ENCODE data around the gene MTCP1. TPM values are rescaled to one million over a fixed set of nuclear protein-coding genes. Genes with fewer than 3 reads are reported as not detected.

The MTCP1 gene
- total and polyA plus RNA-seq, 10 of the 15 experiments (the other 5 are each of a cell fraction or from before 2014, with no cell fraction given) = 16.6 to 74.0 (median 30.9) TPM

DNA sequence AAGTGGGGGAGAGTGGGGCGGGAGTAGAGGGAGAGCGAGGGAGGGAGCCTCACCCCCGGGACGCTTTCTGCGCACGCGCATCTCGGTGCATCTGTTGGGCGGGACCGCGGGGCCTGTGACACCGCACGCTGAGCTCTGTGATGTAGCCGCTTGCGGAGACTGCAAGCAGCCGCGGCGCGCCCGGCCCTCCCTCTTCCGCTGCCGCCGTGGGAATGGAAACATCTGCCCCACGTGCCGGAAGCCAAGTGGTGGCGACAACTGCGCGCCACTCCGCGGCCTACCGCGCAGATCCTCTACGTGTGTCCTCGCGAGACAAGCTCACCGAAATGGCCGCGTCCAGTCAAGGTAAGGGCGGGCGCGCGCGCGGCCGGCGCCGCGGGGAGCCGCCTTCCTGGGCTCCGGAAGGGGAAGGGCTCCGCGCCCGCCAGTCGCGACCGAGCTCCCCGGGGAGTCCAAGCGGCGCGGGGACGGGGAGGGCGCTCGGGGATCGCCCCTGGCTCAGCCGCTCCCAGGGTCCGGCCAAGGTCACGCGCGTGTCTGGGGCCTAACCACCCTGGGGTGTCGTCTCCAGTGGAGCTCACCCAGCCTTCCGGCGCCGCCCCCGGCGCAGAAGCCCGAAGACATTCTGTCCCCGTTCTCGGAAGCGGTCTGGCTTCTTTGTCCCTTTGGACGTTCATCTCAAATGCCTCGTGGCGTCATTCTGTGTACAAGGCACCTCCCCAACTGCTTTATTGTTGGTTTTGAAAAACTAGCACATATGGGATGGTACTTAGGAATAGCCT is 44.0 kb downstream of the MTCP1 start, which contains the start of gene FUNDC2 (continued):
- TF ChIP-seq, protein P1, sequence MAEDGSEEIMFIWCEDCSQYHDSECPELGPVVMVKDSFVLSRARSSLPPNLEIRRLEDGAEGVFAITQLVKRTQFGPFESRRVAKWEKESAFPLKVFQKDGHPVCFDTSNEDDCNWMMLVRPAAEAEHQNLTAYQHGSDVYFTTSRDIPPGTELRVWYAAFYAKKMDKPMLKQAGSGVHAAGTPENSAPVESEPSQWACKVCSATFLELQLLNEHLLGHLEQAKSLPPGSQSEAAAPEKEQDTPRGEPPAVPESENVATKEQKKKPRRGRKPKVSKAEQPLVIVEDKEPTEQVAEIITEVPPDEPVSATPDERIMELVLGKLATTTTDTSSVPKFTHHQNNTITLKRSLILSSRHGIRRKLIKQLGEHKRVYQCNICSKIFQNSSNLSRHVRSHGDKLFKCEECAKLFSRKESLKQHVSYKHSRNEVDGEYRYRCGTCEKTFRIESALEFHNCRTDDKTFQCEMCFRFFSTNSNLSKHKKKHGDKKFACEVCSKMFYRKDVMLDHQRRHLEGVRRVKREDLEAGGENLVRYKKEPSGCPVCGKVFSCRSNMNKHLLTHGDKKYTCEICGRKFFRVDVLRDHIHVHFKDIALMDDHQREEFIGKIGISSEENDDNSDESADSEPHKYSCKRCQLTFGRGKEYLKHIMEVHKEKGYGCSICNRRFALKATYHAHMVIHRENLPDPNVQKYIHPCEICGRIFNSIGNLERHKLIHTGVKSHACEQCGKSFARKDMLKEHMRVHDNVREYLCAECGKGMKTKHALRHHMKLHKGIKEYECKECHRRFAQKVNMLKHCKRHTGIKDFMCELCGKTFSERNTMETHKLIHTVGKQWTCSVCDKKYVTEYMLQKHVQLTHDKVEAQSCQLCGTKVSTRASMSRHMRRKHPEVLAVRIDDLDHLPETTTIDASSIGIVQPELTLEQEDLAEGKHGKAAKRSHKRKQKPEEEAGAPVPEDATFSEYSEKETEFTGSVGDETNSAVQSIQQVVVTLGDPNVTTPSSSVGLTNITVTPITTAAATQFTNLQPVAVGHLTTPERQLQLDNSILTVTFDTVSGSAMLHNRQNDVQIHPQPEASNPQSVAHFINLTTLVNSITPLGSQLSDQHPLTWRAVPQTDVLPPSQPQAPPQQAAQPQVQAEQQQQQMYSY (CRISPR knock-in tag; IDR thresholded peaks at IDR 0.05) = no peak
- TF ChIP-seq CHD1 (IDR thresholded peaks at IDR 0.05; ENCODE audit: low read depth, low read length) (no peak), CREM (IDR thresholded peaks at IDR 0.05; ENCODE audit: low read depth) (peak; percentile 82; the same call in 1 of the 2 replicates), HCFC1 (IDR thresholded peaks at IDR 0.05; ENCODE audit: low read length) (peak; percentile 60), BACH1 (IDR thresholded peaks at IDR 0.05; ENCODE audit: borderline replicate concordance) (peak; percentile 97), CREB1 (IDR thresholded peaks at IDR 0.05; ENCODE audit: low read depth) (peak; percentile 93), MYB (IDR thresholded peaks at IDR 0.05; ENCODE audit: borderline replicate concordance, low read depth, low read length) (no peak), NR2F1 (conservative IDR thresholded peaks at IDR 0.05) (peak; percentile 80), NR2C2 (IDR thresholded peaks at IDR 0.05; ENCODE audit: borderline replicate concordance, control insufficient read depth, insufficient read length, low read depth) (no peak), TAF1 (IDR thresholded peaks at IDR 0.05; ENCODE audit: borderline replicate concordance, low read depth, low read length) (peak; percentile 24; the same call in 1 of the 2 replicates), HDAC6 (IDR thresholded peaks at IDR 0.05; ENCODE audit: unreplicated experiment) (no peak), NFIC (IDR thresholded peaks at IDR 0.05; ENCODE audit: low read depth, low read length) (no peak), POLR2A (IDR thresholded peaks at IDR 0.05; ENCODE audit: low read depth, low read length) (peak; percentile 88), SUPT20H (IDR thresholded peaks at IDR 0.05; ENCODE audit: borderline replicate concordance, control insufficient read depth, low read depth, low read length) (no peak), ZSCAN29 (IDR thresholded peaks at IDR 0.05) (no peak)
- TF ChIP-seq, protein P2, sequence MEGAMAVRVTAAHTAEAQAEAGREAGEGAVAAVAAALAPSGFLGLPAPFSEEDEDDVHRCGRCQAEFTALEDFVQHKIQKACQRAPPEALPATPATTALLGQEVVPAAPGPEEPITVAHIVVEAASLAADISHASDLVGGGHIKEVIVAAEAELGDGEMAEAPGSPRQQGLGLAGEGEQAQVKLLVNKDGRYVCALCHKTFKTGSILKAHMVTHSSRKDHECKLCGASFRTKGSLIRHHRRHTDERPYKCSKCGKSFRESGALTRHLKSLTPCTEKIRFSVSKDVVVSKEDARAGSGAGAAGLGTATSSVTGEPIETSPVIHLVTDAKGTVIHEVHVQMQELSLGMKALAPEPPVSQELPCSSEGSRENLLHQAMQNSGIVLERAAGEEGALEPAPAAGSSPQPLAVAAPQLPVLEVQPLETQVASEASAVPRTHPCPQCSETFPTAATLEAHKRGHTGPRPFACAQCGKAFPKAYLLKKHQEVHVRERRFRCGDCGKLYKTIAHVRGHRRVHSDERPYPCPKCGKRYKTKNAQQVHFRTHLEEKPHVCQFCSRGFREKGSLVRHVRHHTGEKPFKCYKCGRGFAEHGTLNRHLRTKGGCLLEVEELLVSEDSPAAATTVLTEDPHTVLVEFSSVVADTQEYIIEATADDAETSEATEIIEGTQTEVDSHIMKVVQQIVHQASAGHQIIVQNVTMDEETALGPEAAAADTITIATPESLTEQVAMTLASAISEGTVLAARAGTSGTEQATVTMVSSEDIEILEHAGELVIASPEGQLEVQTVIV (IDR thresholded peaks at IDR 0.05; ENCODE audit: borderline replicate concordance, partially characterized antibody) = no peak
- TF ChIP-seq, protein P3, sequence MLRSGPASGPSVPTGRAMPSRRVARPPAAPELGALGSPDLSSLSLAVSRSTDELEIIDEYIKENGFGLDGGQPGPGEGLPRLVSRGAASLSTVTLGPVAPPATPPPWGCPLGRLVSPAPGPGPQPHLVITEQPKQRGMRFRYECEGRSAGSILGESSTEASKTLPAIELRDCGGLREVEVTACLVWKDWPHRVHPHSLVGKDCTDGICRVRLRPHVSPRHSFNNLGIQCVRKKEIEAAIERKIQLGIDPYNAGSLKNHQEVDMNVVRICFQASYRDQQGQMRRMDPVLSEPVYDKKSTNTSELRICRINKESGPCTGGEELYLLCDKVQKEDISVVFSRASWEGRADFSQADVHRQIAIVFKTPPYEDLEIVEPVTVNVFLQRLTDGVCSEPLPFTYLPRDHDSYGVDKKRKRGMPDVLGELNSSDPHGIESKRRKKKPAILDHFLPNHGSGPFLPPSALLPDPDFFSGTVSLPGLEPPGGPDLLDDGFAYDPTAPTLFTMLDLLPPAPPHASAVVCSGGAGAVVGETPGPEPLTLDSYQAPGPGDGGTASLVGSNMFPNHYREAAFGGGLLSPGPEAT (IDR thresholded peaks at IDR 0.05; ENCODE audit: low read depth) = no peak
- TF ChIP-seq, protein P4, sequence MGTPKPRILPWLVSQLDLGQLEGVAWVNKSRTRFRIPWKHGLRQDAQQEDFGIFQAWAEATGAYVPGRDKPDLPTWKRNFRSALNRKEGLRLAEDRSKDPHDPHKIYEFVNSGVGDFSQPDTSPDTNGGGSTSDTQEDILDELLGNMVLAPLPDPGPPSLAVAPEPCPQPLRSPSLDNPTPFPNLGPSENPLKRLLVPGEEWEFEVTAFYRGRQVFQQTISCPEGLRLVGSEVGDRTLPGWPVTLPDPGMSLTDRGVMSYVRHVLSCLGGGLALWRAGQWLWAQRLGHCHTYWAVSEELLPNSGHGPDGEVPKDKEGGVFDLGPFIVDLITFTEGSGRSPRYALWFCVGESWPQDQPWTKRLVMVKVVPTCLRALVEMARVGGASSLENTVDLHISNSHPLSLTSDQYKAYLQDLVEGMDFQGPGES (IDR thresholded peaks at IDR 0.05) = no peak
- TF ChIP-seq, protein P5, sequence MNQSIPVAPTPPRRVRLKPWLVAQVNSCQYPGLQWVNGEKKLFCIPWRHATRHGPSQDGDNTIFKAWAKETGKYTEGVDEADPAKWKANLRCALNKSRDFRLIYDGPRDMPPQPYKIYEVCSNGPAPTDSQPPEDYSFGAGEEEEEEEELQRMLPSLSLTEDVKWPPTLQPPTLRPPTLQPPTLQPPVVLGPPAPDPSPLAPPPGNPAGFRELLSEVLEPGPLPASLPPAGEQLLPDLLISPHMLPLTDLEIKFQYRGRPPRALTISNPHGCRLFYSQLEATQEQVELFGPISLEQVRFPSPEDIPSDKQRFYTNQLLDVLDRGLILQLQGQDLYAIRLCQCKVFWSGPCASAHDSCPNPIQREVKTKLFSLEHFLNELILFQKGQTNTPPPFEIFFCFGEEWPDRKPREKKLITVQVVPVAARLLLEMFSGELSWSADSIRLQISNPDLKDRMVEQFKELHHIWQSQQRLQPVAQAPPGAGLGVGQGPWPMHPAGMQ (IDR thresholded peaks at IDR 0.05; ENCODE audit: borderline replicate concordance) = no peak

All from GM12878 (cell line).